ENCODE data around the gene CDC20B.

CDC20B gene

GRCh38 chr5:55071413-55071812 lies 101.6 kb downstream of the CDC20B start:
- H3K9me3 ChIP-seq (ENCODE audit: control insufficient read depth, insufficient read depth, low read depth, low read length) = no peaks in the 10 kb centered on the region
- no peak overlapping the region for H3K4me3 ChIP-seq (ENCODE audit: low read depth, low read length)
- TF ChIP-seq ZNF184 (tag by site-specific recombination; IDR thresholded peaks at IDR 0.05) (no peak), TSHZ1 (tag by site-specific recombination; IDR thresholded peaks at IDR 0.05; ENCODE audit: borderline replicate concordance) (no peak)
- no peaks in the 10 kb centered on the region for H3K4me1 ChIP-seq (ENCODE audit: control insufficient read depth, insufficient read depth, low read length)
- H3K27ac ChIP-seq (ENCODE audit: extremely low read depth, low read depth, low read length) = no peak overlapping the region
- H3K36me3 ChIP-seq (ENCODE audit: control insufficient read depth in 2 of 2, insufficient read depth in 1 of 2, low read length in 2 of 2) = no peaks in the 10 kb centered on the region
- CTCF ChIA-PET = no interaction called here
- POLR2A ChIA-PET = no interaction called here

- TF ChIP-seq OSR2 (tag by site-specific recombination; IDR thresholded peaks at IDR 0.05) (no peak), ZNF398 (tag by site-specific recombination; IDR thresholded peaks at IDR 0.05) (no peak), ZNF280C (tag by site-specific recombination; IDR thresholded peaks at IDR 0.05) (no peak), ELK4 (IDR thresholded peaks at IDR 0.05; ENCODE audit: borderline replicate concordance, low read depth, low read length) (no peak)
- Histone ChIP-seq H3K9me3 (ENCODE audit: control insufficient read depth, insufficient read depth, low read depth, low read length) (no peaks in the 10 kb centered on the region), H3K4me1 (ENCODE audit: control insufficient read depth, insufficient read depth, low read length) (no peaks in the 10 kb centered on the region), H3K36me3 (ENCODE audit: control insufficient read depth in 2 of 2, insufficient read depth in 1 of 2, low read length in 2 of 2) (no peaks in the 10 kb centered on the region), H3K27ac (ENCODE audit: extremely low read depth, low read depth, low read length) (no peak overlapping the region), H3K4me3 (ENCODE audit: low read depth, low read length) (no peak overlapping the region)
- ChIA-PET POLR2A (no interaction called here), CTCF (no interaction called here)
These were observed 102.0 kb downstream of the CDC20B start for GRCh38 chr5:55070968-55071367.

GRCh38 chr5:55066277-55066676 lies 106.7 kb downstream of the CDC20B start:
- H3K4me1 ChIP-seq (ENCODE audit: control insufficient read depth, insufficient read depth, low read length) = no peaks in the 10 kb centered on the region
- CTCF ChIA-PET = no interaction called here
- POLR2A ChIA-PET = no interaction called here
- no peak overlapping the region for H3K27ac ChIP-seq (ENCODE audit: extremely low read depth, low read depth, low read length)
- H3K9me3 ChIP-seq (ENCODE audit: control insufficient read depth, insufficient read depth, low read depth, low read length) = no peaks in the 10 kb centered on the region
- H3K4me3 ChIP-seq (ENCODE audit: low read depth, low read length) = no peak overlapping the region
- H3K36me3 ChIP-seq (ENCODE audit: control insufficient read depth in 2 of 2, insufficient read depth in 1 of 2, low read length in 2 of 2) = no peaks in the 10 kb centered on the region
- TF ChIP-seq WT1 (tag by site-specific recombination; IDR thresholded peaks at IDR 0.05) = no peak
- no peak for TF ChIP-seq ZNF423 (tag by site-specific recombination; IDR thresholded peaks at IDR 0.05)
- TF ChIP-seq SCRT1 (tag by site-specific recombination; IDR thresholded peaks at IDR 0.05; ENCODE audit: borderline replicate concordance) = no peak
- TF ChIP-seq ZNF416 (tag by site-specific recombination; IDR thresholded peaks at IDR 0.05) = no peak
